Panc1 (cell line): ENCODE results near the gene LTBP2.

Source experiments
- POLR2AphosphoS5 ChIP-seq: IDR thresholded peaks from 2 replicates; pipeline ENCODE4 v1.6.1; 2012; ENCODE audit warnings: mild to moderate bottlenecking, low read depth, low read length, moderate library complexity
- TCF7L2 ChIP-seq: IDR thresholded peaks from 2 replicates; pipeline ENCODE4 v1.6.1; 2011; ENCODE audit warnings: mild to moderate bottlenecking, low read depth, low read length, inconsistent platforms
- TF ChIP-seq, protein P1 (sequence below): fragments of 450-650 bp; IDR thresholded peaks from 2 replicates; pipeline ENCODE4 v1.5.1; 2017; ENCODE audit warnings: mild to moderate bottlenecking
- TF ChIP-seq, protein P2 (sequence below), 2 experiments: IDR thresholded peaks; 2 replicates each; pipeline ENCODE4 v1.6.1; 2011 to 2012; ENCODE audit warnings: low read depth in 2 of 2, control low read depth in 1 of 2, low read length in 1 of 2, mild to moderate bottlenecking in 1 of 2, moderate library complexity in 1 of 2; ENCODE audit not compliant: insufficient read depth in 1 of 2

DNA sequence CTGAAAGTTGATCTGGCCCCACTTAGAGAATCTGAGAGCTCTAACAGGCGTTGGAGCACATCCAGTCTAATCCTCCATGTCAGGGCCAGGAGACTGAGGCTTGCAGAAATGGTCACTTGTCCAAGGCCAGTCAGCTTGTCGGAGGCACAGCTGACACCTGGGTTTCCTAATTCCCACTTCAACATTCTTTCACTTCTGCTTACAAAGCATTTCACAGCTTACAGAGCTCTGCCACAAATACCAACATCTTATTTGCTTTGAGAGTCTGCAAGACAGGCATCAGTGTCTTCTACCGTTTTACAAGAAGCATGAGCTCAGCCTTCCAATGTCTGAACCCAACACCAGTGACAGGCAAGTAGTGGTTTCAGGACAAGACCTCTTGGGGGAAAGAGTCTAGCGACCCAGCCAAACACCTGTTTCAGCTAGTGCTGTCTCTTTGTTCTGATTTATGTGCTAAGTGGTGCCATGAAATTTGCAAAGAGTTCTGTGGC, 86.6 kb downstream of the LTBP2 start:
- TF ChIP-seq, protein P1, sequence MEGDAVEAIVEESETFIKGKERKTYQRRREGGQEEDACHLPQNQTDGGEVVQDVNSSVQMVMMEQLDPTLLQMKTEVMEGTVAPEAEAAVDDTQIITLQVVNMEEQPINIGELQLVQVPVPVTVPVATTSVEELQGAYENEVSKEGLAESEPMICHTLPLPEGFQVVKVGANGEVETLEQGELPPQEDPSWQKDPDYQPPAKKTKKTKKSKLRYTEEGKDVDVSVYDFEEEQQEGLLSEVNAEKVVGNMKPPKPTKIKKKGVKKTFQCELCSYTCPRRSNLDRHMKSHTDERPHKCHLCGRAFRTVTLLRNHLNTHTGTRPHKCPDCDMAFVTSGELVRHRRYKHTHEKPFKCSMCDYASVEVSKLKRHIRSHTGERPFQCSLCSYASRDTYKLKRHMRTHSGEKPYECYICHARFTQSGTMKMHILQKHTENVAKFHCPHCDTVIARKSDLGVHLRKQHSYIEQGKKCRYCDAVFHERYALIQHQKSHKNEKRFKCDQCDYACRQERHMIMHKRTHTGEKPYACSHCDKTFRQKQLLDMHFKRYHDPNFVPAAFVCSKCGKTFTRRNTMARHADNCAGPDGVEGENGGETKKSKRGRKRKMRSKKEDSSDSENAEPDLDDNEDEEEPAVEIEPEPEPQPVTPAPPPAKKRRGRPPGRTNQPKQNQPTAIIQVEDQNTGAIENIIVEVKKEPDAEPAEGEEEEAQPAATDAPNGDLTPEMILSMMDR, result no peak
- TF ChIP-seq, protein P2, sequence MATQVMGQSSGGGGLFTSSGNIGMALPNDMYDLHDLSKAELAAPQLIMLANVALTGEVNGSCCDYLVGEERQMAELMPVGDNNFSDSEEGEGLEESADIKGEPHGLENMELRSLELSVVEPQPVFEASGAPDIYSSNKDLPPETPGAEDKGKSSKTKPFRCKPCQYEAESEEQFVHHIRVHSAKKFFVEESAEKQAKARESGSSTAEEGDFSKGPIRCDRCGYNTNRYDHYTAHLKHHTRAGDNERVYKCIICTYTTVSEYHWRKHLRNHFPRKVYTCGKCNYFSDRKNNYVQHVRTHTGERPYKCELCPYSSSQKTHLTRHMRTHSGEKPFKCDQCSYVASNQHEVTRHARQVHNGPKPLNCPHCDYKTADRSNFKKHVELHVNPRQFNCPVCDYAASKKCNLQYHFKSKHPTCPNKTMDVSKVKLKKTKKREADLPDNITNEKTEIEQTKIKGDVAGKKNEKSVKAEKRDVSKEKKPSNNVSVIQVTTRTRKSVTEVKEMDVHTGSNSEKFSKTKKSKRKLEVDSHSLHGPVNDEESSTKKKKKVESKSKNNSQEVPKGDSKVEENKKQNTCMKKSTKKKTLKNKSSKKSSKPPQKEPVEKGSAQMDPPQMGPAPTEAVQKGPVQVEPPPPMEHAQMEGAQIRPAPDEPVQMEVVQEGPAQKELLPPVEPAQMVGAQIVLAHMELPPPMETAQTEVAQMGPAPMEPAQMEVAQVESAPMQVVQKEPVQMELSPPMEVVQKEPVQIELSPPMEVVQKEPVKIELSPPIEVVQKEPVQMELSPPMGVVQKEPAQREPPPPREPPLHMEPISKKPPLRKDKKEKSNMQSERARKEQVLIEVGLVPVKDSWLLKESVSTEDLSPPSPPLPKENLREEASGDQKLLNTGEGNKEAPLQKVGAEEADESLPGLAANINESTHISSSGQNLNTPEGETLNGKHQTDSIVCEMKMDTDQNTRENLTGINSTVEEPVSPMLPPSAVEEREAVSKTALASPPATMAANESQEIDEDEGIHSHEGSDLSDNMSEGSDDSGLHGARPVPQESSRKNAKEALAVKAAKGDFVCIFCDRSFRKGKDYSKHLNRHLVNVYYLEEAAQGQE (IDR thresholded peaks at IDR 0.05; ENCODE audit: insufficient read depth in 1 of 2, low read depth in 2 of 2, low read length in 1 of 2), result no peak
- TF ChIP-seq POLR2AphosphoS5 (no peak), TCF7L2 (no peak)
